Naive thymus-derived CD8-positive, alpha-beta T cell (primary cell): ENCODE results near the gene IRAK2. TPM values are rescaled to one million over a fixed set of nuclear protein-coding genes. Genes with fewer than 3 reads are reported as not detected.

Source experiments
- ATAC-seq, 2 donors: fragments of 150-1000 bp; cut with Tn5 transposase in 1 of 2; sonication (Bioruptor Pico), chemical (Tn5 transposase) in 1 of 2; 1 replicate in 1 of 2; 2 replicates in 1 of 2; pipeline ENCODE4 v1.10.0; 2021; ENCODE audit warnings: mild to moderate bottlenecking in 2 of 2, moderate library complexity in 2 of 2
- POLR2A ChIA-PET: fragments of 350-600 bp; sonication (Branson Sonifier 250); formaldehyde crosslinking; loops from one replicate; lab custom pipeline; 2021; ENCODE audit warnings: antibody characterized with exemption; lab: Charles Lee
- DNase-seq, 10 donors: peaks; one replicate each; pipeline versions ENCODE4 v3.0.0 to v3.0.0-alpha.2; 2020 to 2022
- H3K27ac Mint-ChIP-seq, 10 donors: one replicate each; pipeline ENCODE4 v1.8.0; 2020 to 2022; ENCODE audit warnings: mild to moderate bottlenecking in 10 of 10, mixed read lengths in 10 of 10, moderate library complexity in 4 of 10, inconsistent platforms in 1 of 10
- H3K27me3 Mint-ChIP-seq, 5 donors: one replicate each; pipeline ENCODE4 v1.8.0; 2021 to 2022; ENCODE audit warnings: mixed read lengths in 5 of 5
- H3K36me3 Mint-ChIP-seq, 3 donors: one replicate each; pipeline ENCODE4 v1.8.0; 2020 to 2022; ENCODE audit warnings: mixed read lengths in 3 of 3, mild to moderate bottlenecking in 2 of 3, inconsistent platforms in 1 of 3
- H3K4me1 Mint-ChIP-seq, 4 donors: one replicate each; pipeline ENCODE4 v1.8.0; 2021 to 2022; ENCODE audit warnings: mixed read lengths in 4 of 4
- H3K4me3 Mint-ChIP-seq, 10 donors: one replicate each; pipeline ENCODE4 v1.8.0; 2020 to 2022; ENCODE audit warnings: mild to moderate bottlenecking in 10 of 10, mixed read lengths in 10 of 10, moderate library complexity in 6 of 10, inconsistent platforms in 1 of 10
- H3K9me3 Mint-ChIP-seq, 9 donors: one replicate each; pipeline ENCODE4 v1.8.0; 2020 to 2022; ENCODE audit warnings: mixed read lengths in 9 of 9, mild to moderate bottlenecking in 3 of 9, inconsistent platforms in 1 of 9, moderate library complexity in 1 of 9
- polyA plus RNA-seq, 3 donors: library from polyadenylated mRNA; unstranded; fragments of 300-500 nt; fragmentation: Illumina TruSeq; gene quantifications; one replicate each; pipeline ENCODE4 v1.2.3, GENCODE V29; 2021
- total RNA-seq, 8 experiments: library from RNA in 2 of 8; stranded (reverse) in 2 of 8; gene quantifications; one replicate each; pipeline ENCODE4 v1.2.3 and lab custom pipeline; 2021 to 2026

The IRAK2 gene
- total and polyA plus RNA-seq, 5 experiments from 2014 or later, result 2.9 to 6.0 (median 4.4) TPM

DNA sequence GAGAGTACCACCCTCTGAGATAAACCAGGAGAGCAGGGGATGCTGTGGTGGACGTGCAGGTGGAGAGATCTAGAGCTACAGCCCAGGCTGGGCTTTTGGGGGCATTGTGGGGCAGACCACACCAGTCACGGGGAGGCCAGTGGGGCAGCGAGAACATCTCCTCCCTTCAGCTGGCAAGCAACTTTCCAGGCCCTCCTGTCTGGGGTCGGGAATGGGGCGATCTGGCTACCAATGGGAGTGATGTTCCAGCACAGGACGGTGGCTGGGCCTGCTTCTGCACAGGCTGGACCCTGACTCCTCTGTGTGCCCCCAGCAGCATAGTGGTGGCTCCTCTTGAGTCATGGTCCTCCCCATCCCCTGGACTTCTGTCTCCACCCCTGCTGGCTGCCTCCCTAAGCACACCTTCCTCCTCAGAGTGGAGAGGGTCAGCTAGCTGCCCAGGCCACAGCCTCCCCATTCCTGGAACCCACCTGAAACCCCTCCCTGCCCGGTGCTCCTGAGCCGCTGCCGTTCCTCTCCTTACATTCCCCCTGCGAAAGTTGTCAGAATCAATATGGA lies 16.1 kb downstream of the IRAK2 start:
- DNase-seq (no peak), ATAC-seq (no peak)
- Mint-ChIP-seq H3K36me3 (peaks cover 0 to 36% (median 10%) of the 10 kb centered on the region in 3 donors), H3K4me1 (peaks cover 7 to 45% (median 30%) of the 10 kb centered on the region in 4 donors), H3K27me3 (no peaks in the 10 kb centered on the region), H3K4me3 (no peak overlapping the region), H3K9me3 (no peaks in the 10 kb centered on the region), H3K27ac (peak overlapping the region in 5 of 10 donors; percentile 24 to 71 (median 53))
- POLR2A ChIA-PET, result interaction anchor here (1.5 kb wide), 1 partner anchor 13 kb away, joined by 8 read pairs; no protein-coding TSS in a partner anchor

- DNase-seq (no peak), ATAC-seq (no peak)
- POLR2A ChIA-PET, result no interaction called here
- H3K27me3 Mint-ChIP-seq, result no peaks in the 10 kb centered on the region
- H3K36me3 Mint-ChIP-seq, result peaks cover 0 to 36% (median 12%) of the 10 kb centered on the region in 3 donors
- no peak overlapping the region for H3K4me3 Mint-ChIP-seq
- peaks cover 18 to 63% (median 48%) of the 10 kb centered on the region in 4 donors for H3K4me1 Mint-ChIP-seq
- peak overlapping the region in 1 of 10 donors; percentile 5 for H3K27ac Mint-ChIP-seq
- H3K9me3 Mint-ChIP-seq, result no peaks in the 10 kb centered on the region
Observed at GRCh38 chr3:10182950-10183349, 18.2 kb downstream of the IRAK2 start.

GRCh38 chr3:10184250-10184649 lies 19.5 kb downstream of the IRAK2 start:
- ATAC-seq, result no peak
- POLR2A ChIA-PET, result interaction anchor here (0.5 to 1.5 kb wide), 3 partner anchors 10 to 101 kb away, joined by 3 to 6 read pairs (median 3); no protein-coding TSS in a partner anchor
- peak overlapping the region in 6 of 10 donors; percentile 33 to 76 (median 58) for H3K27ac Mint-ChIP-seq
- no peaks in the 10 kb centered on the region for H3K9me3 Mint-ChIP-seq
- H3K27me3 Mint-ChIP-seq, result no peaks in the 10 kb centered on the region
- H3K36me3 Mint-ChIP-seq, result peaks cover 0 to 23% (median 11%) of the 10 kb centered on the region in 3 donors
- DNase-seq, result no peak
- H3K4me1 Mint-ChIP-seq, result peaks cover 24 to 70% (median 55%) of the 10 kb centered on the region in 4 donors
- H3K4me3 Mint-ChIP-seq, result peak overlapping the region in 4 of 10 donors; percentile 10 to 43 (median 30)

GRCh38 chr3:10185804-10186762 lies 21.4 kb downstream of the IRAK2 start:
- ATAC-seq, result peak; percentile 82 to 87
- Mint-ChIP-seq H3K4me1 (peaks cover 27 to 74% (median 57%) of the 10 kb centered on the region in 4 donors), H3K36me3 (peaks cover 0 to 7% (median 4%) of the 10 kb centered on the region in 3 donors), H3K4me3 (peak overlapping the region; percentile 12 to 75 (median 62)), H3K27me3 (no peaks in the 10 kb centered on the region), H3K27ac (peak overlapping the region; percentile 29 to 96 (median 92)), H3K9me3 (no peaks in the 10 kb centered on the region)
- peak in 4 of 10 donors; percentile 3 to 37 (median 30) for DNase-seq
- POLR2A ChIA-PET, result interaction anchor here (0.6 to 2.2 kb wide), 13 partner anchors 10 to 371 kb away, joined by 3 to 20 read pairs (median 5); partner anchors contain the start of genes IRAK2, TATDN2 and VHL

DNA sequence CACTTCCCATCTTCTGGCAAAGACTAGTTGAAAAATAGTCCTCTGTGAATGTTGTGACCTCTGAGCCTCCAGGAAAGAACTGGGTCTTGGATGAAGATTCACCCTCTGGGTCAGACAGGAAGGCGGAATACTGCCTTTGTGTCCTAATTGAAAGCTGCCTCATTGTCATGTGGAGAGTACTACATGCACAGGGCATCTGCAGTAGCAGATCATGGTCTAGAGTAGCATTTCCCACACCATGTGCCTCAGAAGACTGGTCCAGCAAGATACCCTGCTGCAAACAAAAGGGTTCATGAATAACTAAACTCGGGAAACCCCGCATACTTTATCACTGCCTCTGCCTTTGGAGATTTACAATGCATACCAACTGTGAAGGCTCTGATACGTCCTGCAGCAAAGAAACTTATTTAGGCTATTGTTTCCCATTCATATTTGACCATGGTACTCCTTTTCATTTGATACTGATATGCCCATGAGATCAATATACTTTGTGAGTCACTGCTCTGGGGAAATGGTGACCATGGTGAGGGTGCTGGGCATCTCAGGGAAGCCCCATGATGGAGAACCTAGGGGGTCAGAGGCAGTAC lies 22.7 kb downstream of the IRAK2 start:
- Mint-ChIP-seq H3K4me1 (peaks cover 37 to 78% (median 64%) of the 10 kb centered on the region in 4 donors), H3K4me3 (peak overlapping the region in 5 of 10 donors; percentile 6 to 52 (median 12)), H3K27me3 (no peaks in the 10 kb centered on the region), H3K27ac (peak overlapping the region in 7 of 10 donors; percentile 3 to 96 (median 78)), H3K9me3 (no peaks in the 10 kb centered on the region), H3K36me3 (peaks cover 0 to 2% (median 0%) of the 10 kb centered on the region in 3 donors)
- DNase-seq (no peak), ATAC-seq (no peak)
- POLR2A ChIA-PET, result interaction anchor here (0.6 to 2.2 kb wide), 7 partner anchors 8 to 252 kb away, joined by 3 to 20 read pairs (median 9); partner anchors contain the start of genes IRAK2 and TATDN2

DNA sequence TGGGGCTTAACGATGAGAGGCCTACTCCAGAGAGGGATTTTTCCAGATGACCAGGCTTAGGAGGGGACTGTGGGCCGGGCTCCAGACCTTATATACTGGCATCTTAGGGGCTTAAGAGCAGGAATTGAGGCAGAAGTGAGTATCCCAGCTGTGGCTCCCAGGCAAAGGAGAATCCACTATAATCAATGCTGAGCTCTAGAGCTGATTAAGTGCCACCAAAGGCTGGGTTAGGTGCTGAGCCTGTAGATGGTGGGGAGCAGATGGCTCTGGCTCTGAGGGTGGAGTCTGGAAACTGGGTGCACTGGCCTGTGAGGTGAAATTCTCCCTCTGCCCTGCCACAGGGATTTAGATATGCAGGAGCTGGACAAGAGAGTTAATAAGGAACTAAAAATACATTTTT lies 23.2 kb downstream of the IRAK2 start:
- POLR2A ChIA-PET, result no interaction called here
- peak overlapping the region in 4 of 10 donors; percentile 27 to 96 (median 66) for H3K27ac Mint-ChIP-seq
- peaks cover 43 to 83% (median 70%) of the 10 kb centered on the region in 4 donors for H3K4me1 Mint-ChIP-seq
- H3K27me3 Mint-ChIP-seq, result no peaks in the 10 kb centered on the region
- DNase-seq (no peak), ATAC-seq (no peak)
- peak overlapping the region in 1 of 10 donors; percentile 28 for H3K4me3 Mint-ChIP-seq
- peaks cover 0 to 2% (median 0%) of the 10 kb centered on the region in 3 donors for H3K36me3 Mint-ChIP-seq
- no peaks in the 10 kb centered on the region for H3K9me3 Mint-ChIP-seq

- no peaks in the 10 kb centered on the region for H3K27me3 Mint-ChIP-seq
- H3K27ac Mint-ChIP-seq, result peak overlapping the region; percentile 64 to 99 (median 80)
- no peaks in the 10 kb centered on the region for H3K9me3 Mint-ChIP-seq
- peaks cover 0 to 2% (median 0%) of the 10 kb centered on the region in 3 donors for H3K36me3 Mint-ChIP-seq
- no peak for DNase-seq
- H3K4me3 Mint-ChIP-seq, result peak overlapping the region in 9 of 10 donors; percentile 43 to 81 (median 58)
- peaks cover 49 to 87% (median 77%) of the 10 kb centered on the region in 4 donors for H3K4me1 Mint-ChIP-seq
- ATAC-seq, result no peak
- POLR2A ChIA-PET, result interaction anchor here (0.7 to 2.7 kb wide), 4 partner anchors 10 to 38 kb away, joined by 3 to 8 read pairs (median 6); no protein-coding TSS in a partner anchor
Observed at GRCh38 chr3:10188804-10189556, 24.3 kb downstream of the IRAK2 start.

DNA sequence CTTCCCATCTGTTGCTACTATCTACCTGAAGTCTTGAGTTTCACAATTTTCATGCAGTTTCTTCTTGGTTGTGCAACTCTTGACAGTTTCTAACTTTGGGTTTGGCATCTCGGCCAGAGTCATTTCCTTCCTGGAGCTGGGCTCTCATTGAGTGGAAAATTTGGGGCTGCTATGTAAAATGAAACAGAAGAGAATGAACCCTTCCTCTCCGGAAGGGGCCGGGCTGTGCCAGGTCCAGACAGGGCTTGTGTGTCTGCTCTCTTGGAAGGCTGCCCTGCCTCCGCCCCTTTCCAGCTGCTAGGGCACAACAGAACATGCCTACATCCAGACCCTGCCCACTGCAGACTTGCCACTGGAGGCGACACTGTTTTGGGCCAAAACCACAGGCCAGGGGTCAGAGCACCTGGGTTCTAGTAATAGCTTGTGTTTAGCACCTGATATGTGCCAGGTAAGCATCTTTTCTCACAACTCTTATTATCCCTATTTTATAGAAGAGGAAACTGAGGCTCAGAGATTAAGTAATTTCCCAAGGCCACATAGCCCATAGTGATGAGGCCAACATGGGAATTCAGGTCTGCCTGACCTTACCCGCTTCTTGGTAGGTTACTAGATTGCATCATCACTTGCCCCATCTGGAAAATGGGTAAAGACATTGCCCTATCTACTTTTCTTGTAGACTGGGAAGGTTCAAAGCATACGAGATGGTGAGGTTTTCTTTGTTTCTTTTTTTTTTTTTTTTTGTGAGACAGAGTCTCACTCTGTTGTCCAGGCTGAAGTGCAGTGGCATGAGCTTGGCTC lies 25.0 kb downstream of the IRAK2 start:
- no peak for ATAC-seq
- Mint-ChIP-seq H3K27ac (peak overlapping the region; percentile 51 to 99 (median 76)), H3K9me3 (no peaks in the 10 kb centered on the region), H3K36me3 (peaks cover 0 to 2% (median 0%) of the 10 kb centered on the region in 3 donors), H3K27me3 (no peaks in the 10 kb centered on the region), H3K4me3 (peak overlapping the region; percentile 26 to 80 (median 56)), H3K4me1 (peaks cover 55 to 90% (median 79%) of the 10 kb centered on the region in 4 donors)
- POLR2A ChIA-PET, result interaction anchor here (0.5 to 2.7 kb wide), 8 partner anchors 9 to 76 kb away, joined by 3 to 8 read pairs (median 4); partner anchors contain the start of gene TATDN2
- DNase-seq, result peak in 2 of 10 donors; percentile 7 to 18

DNA sequence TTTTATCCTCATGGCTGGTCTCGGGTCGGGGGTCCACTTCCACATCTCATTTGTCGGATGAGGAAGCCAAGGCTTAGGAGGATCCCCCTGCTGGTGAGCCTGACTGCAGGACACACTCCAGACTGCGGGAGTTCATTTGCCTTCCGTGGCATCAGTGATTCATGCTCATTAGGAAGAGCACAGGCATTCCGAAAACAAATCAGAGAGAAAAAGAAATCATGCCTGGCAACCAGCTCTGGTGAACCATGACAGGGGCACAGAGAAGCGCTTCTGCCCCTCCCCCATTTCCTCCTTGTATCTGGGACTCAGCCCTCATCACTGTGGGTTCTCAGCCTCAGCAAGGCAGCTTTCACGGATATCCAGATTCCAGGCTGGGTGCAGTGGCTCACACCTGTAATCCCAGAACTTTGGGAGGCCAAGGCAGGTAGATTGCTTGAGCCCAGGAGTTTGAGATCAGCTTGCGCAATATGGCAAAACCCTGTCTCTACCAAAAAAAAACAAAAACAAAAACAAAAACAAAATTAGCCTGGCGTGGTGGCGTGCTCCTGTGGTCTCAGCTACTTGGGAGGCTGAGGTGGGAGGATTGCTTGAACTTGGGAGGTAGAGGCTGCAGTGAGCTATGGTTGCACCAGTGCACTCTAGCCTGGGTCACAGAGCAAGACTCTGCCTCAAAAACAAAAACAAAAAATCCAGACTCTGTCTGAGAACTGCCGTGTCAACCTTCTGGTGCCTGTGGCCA lies 28.4 kb downstream of the IRAK2 start:
- peak overlapping the region; percentile 95 to 99 (median 98) for H3K27ac Mint-ChIP-seq
- H3K4me1 Mint-ChIP-seq, result peaks cover 53 to 89% (median 79%) of the 10 kb centered on the region in 4 donors
- H3K4me3 Mint-ChIP-seq, result peak overlapping the region; percentile 74 to 91 (median 83)
- peak; percentile 30 to 83 (median 52) for DNase-seq
- ATAC-seq, result peak in 1 of 2 donors; percentile 26
- no peaks in the 10 kb centered on the region for H3K27me3 Mint-ChIP-seq
- H3K9me3 Mint-ChIP-seq, result no peaks in the 10 kb centered on the region
- POLR2A ChIA-PET, result interaction anchor here (0.6 to 5.4 kb wide), 13 partner anchors 9 to 797 kb away, joined by 3 to 58 read pairs (median 6); partner anchors contain the start of genes CRELD1, IRAK2, SEC13 and TATDN2
- H3K36me3 Mint-ChIP-seq, result no peaks in the 10 kb centered on the region
